ENCODE results near the gene DGKI.

DGKI gene

DNA sequence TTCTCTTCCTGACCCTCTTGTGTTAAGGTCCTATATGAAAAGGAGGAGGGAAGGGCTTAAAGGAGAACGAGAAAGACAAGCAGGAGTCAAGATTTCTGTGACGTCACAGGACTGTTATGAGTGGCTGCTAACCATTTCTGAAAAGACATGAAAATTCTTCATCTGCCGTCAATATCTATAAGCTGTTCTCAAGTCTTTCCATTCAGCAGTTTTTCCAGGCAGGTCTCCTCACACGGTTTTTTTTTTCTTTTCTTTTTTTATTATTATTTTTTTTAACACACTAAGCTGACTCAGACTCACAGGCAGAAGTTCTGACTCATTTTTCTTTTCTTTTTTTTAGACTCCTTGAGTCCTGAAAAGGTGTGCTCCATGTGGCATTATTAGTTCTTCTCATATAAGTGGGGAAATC lies 72.0 kb downstream of the DGKI start:
- no peak for DNase-seq

DNA sequence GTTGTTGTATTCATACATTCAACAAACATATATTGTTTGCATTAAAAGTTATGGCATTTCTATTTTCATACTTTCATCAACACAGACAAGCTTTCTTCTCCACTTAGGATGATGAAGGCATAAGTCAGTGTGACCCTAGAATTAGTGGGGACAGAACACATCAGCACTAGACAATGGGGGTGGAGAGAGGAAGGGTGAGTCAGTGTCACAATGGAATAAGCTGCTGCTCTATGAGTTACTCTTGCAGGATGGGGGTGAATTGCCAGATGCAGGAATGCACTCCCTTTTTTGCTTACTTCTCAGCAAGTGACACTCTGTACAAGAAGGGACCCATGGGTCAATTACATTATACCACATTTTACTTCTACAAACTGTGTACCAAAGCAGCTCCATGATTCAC lies 74.0 kb downstream of the DGKI start:
- DNase-seq: no peak

DNA sequence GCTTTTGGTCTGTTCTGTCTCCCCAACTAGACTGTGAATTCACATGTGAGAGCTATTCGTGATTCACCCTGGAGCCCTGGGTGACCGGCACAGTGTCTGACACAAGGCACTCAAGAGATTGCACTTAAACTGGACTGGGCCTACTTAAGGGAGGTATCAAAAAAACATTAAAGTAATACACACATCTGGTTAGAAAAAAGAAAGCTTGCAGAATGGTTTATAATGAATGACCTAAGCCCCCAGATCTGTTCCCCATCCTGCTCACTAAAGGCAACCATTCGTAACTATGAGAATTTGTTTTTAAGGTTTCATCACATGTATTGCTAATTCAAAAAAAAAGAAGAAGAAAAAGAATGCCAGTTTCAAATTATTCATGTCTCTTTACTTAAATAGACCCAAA lies 74.5 kb downstream of the DGKI start:
- DNase-seq: no peak

DNA sequence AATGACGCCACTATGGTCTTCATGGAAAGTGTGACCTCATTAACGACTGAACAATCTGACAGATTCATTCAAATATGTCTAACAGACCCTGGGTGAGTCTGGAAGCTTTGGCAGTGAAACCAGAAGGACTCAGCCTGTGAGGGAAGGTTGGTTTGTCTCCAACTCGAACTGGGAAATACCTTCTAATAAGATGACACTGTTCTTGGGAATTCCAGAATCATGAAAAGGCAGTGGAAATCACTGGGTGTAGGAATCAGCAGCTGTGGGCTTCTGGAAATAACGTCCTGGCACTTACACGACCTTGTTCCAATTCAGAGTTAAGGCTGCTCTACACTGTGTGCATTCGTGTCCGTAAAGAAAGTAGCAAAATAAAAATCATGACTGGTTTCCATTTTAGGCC lies 75.1 kb downstream of the DGKI start:
- DNase-seq: no peak

DNA sequence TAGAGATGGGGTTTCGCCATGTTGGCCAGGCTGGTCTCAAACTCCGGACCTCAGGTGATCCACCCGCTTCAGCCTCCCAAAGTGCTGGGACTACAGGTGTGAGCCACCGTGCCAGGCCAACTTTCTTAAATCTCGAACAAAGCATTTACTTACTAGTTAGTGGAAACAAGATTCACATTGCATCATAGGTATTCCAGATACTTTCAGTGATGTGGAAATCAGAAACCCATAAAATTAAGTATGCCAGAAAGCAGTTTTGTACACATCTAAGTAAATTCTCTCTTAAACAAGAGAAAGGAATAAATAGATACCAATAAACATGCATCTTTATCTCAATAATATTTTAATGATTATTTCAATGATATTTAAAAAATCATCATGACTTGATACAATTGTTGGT lies 75.5 kb downstream of the DGKI start:
- DNase-seq: no peak

DNA sequence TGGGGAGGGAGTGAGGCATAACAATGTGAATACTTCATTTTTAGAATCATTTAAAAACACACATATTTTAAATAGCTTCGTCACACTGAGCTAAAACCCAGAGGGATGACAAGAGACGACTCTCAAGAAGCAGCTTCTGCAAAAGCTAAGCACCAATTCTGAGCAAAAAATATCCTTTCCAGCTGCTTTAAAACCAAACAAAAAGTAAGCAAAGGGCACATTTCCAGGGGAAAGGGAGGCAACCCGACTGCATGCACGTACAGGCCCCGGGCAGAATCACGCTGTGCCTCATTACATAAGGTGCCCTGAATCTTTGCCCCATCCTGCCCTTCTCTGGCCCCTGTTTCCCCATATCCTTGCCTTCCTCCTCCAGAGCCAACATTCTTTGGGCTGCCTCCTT lies 78.4 kb downstream of the DGKI start:
- no peak for DNase-seq

DNA sequence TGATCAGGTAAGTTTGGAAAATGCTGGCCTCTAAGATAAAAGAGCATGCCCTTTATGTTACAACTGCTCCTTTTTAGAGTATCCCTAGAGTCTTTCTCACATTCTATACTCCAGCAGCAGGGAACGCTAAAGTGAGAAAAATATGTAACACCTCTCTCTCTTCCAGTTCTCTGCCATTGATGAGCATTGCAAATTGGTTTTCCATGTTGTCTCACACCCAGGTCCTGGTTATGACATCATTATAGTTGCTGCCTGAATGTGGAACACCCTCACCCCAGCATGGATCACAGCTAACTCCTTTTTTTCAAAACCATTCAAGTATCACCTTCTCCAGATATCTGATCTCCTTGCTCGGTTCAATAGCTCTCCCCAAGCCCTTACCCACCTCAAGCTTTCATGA lies 84.4 kb downstream of the DGKI start:
- no peak for DNase-seq

DNA sequence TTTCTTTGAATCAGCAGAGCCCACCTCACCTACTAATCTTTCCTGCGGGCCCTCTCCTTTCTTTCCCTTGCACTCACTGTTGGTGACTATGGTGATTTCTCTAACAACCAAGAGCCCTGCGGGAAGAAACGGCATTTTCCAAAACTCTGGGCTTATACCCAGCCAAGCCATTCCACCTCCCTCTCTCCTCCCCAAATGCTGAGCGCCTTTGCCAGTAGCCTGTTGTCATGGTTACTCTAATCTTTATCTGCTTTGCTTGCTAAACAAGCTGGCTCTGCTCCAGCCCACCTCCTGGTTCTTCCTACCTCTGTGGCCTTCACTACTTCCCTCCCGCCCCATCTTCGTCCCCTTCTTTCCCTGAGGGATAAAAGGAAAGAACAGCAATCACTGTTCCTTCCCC lies 86.7 kb downstream of the DGKI start:
- DNase-seq: no peak

DNA sequence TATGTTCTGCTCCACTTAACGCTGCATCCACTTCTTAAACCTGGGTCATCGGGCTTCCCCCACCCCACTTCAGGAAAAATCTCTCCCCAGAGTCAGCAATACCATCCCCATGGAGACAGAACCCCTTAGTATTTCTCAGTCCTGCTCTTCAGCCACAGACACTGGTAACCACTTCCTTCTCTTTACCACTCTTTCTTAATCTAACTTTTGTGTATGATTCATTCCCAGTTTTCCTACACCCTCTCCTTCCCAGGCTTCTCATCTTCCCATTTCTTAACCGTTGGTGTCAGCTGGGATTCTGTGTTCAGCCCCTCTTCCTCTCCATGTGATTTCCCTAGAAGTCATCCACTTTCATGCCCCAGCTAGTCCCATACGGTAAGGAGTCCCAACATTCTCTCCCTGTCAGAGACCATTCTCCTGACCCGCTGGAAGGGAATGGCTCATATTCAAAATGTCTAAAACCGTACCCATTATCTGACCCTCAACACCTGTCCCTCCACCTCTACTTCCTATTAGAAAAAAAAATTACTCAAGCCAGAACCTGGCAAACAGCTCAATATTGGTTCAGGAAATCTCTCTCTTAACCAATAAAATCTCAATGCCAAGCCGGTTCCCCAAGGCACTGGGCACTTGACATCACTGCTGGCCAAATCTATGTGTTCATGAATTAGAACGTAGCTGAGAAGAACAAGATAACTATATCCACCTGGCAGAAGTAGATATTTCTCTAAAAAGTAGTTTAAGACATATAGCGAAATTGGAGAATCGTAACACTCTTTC lies 89.4 kb downstream of the DGKI start:
- DNase-seq: no peak

DNA sequence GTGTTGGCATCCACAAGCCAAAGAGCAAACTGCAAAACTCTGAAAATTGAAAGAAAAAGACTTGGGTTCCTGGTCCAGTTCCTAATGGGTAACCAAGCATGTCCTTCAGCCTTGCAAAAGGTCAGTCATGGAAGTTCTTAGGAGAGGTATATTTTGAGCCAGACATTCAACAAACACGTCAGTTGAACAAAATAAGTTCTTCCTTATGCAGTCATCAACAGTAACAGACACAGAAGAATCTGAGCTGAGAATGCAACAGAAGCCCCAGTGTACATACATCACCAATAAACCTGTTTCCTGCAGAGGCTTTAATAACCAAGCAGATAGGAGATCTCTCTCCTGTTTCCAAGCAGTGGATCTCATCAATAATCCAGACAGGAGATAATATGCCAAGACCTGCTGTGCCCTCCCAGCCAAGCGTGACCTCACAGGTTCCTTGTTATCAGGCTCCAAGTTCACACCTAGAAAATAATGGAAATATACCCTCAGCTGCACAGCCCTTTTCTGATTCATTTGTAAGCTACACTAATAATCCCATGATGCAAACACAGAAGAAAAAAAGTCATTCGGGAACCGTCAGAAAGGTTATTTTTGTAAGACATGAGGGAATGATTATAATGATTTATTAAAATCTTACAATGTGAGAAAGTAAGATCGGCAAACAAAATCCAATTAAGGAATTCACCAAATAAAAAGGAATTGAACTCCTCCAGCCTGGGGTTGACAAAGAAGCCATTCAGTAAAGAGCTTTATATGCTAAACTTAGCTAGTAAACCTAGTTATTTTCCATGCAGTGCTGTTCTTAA lies 90.7 kb downstream of the DGKI start:
- no peak for DNase-seq

DNA sequence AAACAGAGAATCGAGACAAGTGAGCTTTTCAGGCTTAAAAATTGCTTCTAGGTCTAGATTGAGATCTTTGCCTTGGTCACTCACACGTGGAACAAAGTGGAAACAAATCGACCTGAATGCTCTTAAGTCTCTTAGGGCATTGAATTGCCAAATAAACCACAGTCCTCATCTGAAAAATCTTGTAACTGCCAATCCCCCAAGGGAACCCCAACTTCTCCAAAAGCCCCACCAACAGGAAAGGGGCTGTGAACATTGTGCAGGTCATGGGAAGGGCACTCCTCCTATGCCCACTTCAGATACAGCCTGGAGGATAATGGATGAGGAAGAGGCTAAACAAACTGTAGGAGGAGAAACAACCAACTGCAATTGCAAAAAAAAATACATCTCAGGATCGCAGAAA lies 91.3 kb downstream of the DGKI start:
- no peak for DNase-seq

DNA sequence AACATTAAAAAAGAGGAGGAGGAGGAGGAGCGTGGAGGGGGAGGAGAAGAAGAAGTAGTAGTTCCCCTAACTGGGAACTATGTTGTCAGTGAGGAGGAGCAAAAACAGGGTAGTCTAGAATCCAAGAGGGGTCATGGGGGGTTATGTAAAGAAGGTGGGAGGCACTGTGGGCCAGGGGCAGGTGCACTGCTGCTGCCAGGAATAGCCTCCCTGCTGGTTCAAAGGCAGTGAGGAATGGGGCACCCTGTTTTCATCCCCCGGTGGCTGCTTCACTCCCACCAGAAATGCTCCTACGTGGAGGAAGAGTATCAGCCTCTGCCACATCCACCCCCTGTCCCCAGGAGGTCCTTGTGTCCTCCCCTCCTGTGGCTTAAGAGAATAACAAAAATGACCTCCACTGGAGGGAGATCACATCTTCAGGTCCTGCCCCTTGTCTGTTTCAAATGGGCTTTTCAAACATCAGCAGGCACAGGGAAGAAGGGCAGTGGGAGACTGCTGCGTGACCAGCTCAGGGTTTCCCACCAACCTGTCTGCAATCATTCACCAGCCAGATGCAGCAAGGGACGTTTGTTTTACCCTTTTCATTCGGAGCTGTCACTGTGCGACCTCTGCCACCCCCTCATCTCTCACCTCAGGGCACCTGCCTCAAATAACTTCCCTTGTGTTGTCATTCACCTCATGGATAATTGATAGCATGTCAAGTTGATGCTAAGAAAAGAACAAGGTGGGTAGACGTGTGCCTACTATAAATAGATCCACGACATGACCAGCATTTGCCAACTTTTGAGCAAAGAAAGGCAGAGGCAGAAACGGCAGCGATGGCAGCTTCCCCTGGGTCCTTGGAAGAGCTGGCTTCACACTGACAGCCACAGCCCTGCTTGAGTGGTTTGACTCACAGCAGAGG lies 92.6 kb downstream of the DGKI start:
- DNase-seq: no peak

DNA sequence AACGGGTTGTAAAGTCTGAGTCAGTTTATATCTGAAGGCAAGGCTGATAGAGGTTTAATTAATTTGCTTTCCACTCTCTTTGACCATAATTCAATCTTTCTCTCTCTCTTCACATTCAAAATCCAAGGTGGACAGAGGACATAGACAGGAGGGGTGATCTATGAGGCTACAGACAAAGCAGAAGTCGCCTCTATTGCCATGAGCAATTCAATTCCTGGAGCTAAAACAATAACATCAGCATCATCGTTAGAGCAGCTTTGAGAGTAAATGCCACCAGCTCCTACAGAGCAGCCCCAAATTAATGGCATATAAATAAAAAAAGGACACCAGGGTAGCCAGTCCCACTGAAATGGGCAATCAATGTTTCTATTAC lies 93.2 kb downstream of the DGKI start:
- no peak for DNase-seq

DNA sequence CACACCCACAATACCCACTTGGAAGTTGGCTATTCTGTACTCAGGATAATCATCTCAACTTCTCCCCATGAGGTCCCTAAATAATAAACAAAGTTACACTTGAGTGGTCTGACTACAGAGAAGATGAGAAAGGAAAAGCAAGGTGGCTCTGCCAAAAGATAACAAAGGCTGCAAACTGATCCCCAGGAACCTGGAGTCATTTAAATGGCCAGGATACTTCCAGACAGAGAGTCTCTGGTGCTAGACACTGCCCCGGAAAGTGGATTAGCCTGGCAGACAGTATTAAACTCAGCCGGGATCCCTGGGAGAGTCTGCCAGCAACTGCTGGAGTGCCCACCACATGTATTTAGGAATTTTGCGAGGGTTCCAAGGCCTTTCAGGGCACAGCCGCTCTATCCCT lies 93.7 kb downstream of the DGKI start:
- DNase-seq: no peak

DNA sequence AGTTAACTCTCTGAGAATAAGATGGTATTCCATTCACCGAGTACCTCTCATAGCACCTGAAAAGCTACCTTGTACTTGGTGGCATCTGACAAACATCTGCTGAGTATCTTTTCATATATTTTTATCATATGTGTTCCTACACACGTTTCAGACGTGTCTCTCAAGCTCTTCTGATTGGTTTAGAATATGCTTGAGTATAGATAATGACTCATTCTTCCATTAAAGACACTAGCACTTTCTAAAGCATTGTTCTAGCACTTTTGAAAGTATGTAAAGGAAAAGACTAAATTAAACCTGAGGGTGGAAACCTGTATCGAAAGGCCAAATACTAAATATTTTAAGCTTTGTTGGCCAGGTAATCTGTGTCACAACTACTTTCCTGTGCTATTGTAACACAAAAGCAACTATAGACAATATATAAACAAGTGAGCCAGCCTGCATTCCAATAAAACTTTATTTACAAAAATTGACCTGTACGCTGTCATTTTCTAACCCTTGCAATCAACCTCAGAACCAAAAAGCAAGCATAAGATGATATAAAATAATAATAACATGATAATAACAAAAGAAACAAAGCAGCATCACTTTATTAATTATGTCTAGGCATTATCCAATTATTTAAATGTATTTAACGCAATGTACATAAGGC lies 95.3 kb downstream of the DGKI start:
- no peak for DNase-seq

DNA sequence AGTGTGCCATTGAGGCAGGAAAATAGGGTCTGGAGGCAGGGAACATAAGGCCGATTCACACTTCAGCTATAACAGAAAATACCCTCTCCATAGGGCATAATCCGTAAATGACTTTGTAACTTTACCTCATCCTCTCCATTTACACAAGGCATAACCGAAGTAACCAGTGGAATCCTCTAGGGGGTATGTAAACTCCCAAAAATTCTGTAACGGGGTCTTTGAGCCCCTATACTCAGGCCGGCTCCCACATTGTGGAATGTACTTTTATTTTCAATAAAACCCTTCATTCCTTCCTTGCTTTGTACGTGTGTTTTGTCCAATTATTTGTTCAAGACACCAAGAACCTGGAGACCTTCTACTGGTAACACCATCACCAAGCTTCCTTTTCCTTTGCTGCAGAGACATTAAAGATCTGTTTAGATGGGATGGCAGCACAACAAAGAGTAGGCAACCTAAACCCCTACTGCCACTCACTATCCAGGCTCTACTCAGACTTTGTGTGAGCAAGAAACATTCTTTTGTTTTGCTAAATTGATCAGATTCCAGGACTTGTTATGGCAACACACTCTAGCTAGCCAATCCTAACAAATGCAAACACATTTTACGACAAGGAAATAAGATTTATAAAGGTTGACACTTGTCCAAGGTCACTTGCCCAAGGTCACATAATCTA lies 99.3 kb downstream of the DGKI start:
- DNase-seq: no peak

DNA sequence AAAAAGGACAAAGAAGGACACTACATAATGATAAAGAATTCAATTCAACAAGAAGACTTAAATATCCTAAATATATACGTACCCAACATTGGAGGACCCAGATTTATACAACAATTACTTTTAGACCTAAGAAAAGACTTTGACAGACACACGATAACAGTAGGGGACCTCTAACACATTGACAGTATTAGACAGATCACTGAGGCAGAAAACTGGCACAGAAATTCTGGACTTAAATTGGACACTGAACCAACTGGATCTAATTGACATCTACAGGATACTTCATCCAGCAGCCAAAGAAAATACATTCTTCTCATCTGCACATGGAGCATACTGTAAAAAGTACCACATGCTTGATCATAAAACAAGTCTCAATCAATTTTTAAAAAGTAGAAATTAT lies 103.8 kb downstream of the DGKI start:
- no peak for DNase-seq

DNA sequence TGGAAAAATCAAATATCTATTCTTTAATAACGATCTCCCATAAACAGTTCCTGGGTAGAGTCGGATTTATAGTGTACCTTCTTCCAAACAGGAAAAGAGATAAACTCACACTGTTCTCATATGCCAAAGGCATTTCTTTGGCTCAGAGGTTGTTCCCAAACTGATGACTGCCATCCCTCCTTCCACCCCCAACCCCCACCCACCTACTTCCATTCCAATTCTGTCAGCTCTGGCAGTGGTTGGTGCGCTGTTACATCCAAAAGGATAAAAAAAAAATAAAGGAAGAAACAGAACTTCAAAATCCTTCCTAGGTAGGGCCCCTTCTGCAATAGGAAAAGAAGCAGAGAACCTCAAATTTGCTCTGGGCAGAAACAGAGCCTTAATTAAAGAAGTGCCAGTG lies 104.7 kb downstream of the DGKI start:
- DNase-seq: no peak

DNA sequence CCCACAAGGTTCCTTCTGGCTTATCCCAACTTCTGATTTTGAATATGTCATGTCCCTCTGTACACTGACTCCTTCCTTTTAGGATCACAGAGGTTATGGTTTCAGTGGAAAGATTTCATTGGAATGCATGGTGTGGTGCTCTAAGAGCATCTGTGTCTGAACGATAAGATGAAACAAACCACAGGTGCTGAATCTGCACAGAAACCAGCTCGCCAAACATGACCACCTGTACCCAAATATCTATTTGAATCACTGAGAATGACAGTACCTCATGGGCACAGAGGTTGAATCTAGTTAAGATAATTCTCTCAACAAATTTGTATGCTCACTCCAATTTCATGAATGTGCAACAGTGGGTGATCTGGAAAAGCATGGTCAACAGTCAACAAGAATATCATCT lies 105.3 kb downstream of the DGKI start:
- DNase-seq: no peak

DNA sequence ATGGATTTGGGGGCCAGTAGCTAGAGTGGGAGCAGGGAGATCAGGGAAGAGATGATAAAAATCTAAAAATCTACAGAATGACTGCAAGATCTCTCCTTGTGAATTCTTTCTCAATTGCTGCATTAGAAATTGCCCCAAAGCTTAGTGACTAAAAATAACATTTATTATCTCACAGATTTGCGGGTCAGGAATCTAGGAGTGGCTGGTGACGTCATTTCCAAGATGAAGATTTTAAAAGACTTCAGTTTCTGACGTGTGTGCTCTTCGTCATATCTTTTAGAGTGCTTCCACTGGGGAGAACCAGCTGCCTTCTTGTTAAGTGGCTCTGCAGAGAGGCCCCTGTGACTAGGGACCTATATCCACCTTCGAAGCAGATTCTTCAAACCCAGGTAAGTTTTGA lies 112.6 kb downstream of the DGKI start:
- no peak for DNase-seq

DNA sequence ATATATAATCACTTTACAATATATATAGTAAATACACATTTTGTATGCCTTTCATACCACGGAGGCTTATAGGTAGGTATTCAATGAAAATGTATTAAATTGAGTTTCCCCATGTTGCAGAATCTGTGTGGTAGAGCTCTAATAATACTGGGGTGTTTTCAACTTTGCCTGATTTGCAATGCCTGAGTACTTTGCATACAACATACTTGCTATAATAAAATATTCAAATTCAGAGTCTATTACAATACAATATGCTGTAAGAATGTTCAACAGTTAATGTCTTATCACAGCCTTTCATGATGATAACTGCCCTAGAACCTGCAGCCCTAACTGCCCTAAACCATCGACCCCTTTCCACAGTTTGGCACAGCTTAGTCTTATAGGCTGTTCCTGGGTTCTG lies 114.6 kb downstream of the DGKI start:
- no peak for DNase-seq

DNA sequence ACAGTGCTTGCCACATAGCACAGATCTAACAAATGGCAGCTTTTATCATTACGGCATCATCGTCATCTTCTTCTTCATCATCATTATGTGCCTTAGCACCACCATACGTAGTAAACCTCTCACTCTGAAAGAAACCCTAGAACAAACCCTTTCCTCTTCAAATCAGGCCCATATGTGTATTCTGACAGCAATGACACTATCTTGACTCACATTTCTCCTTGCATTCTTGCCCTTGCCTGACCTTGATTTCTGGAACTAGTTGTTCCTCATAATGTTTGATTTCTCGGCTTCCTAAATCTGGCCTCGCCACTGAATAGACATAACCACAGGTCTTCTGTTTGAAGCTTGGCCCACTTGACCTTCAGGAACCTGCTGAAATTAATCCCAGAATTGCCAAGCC lies 115.3 kb downstream of the DGKI start:
- DNase-seq: no peak

DNA sequence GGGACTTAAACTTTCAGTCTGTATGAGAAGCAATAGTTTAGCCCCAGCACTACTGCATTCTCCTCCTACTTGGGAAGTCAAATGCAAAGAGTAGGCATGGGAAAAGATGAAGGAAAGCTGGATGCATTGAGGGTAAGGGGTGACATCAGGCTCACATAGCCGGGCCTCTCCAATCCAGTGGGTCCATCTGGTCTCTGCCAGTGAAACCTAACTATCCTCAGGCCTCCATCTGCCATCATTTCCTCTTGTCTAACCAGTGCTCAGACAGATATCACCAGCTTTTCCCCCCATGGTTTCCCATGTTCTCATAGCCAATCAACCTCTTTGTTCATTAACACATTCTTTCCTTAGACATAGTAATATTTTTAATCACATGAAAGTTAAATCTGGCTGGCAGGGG lies 118.3 kb downstream of the DGKI start:
- no peak for DNase-seq

Data from SHP77 treated with DMSO at 0.1 percent for 48 hours (cell line).